Measurements from ENCODE around the gene NPFF.

GRCh38 chr12:53501615-53502181 is 5.6 kb downstream of the NPFF start:
- no peak for TF ChIP-seq EZH2phosphoT487 (IDR thresholded peaks at IDR 0.05; ENCODE audit: insufficient read depth, low read depth)
- TF ChIP-seq EZH2 (IDR thresholded peaks at IDR 0.05; ENCODE audit: insufficient read depth, poor library complexity, severe bottlenecking) = no peak

Data from GM23248 (cell line).